WERI-Rb-1 (cell line): ENCODE results near the gene TMEM217.

Experiments
- DNase-seq: peaks from one replicate; pipeline ENCODE4 v3.0.0-alpha.2; 2020
- H3K27ac ChIP-seq: fragments of 250-450 bp; sonication (Bioruptor Pico); 2 replicates; pipeline ENCODE4 v1.5.1; 2020; ENCODE audit warnings: mild to moderate bottlenecking, moderate library complexity
- H3K27me3 ChIP-seq: fragments of 250-450 bp; sonication (Bioruptor Pico); 2 replicates; pipeline ENCODE4 v1.5.1; 2021; ENCODE audit warnings: mild to moderate bottlenecking, low read depth, moderate library complexity; ENCODE audit not compliant: insufficient read depth, severe bottlenecking
- H3K36me3 ChIP-seq: fragments of 250-450 bp; sonication (Bioruptor Pico); 2 replicates; pipeline ENCODE4 v1.5.1; 2020; ENCODE audit warnings: mild to moderate bottlenecking, moderate library complexity
- H3K4me3 ChIP-seq: 2 replicates; pipeline ENCODE4 v1.5.1; 2011; ENCODE audit warnings: low read depth, mild to moderate bottlenecking, control low read depth, low read length
- H3K9me3 ChIP-seq: fragments of 250-450 bp; sonication (Bioruptor Pico); 2 replicates; pipeline ENCODE4 v1.5.1; 2021; ENCODE audit warnings: mild to moderate bottlenecking, moderate library complexity; ENCODE audit not compliant: severe bottlenecking
- CTCF ChIP-seq: IDR thresholded peaks from 2 replicates; pipeline ENCODE4 v1.5.1; 2011; ENCODE audit warnings: low read depth, mild to moderate bottlenecking, control low read depth, inconsistent platforms, low read length

TMEM217 gene

GRCh38 chr6:37236921-37237320 lies 21.0 kb downstream of the TMEM217 start:
- no peak overlapping the region for H3K4me3 ChIP-seq
- no peaks in the 10 kb centered on the region for H3K27me3 ChIP-seq
- no peaks in the 10 kb centered on the region for H3K9me3 ChIP-seq
- no peak for TF ChIP-seq CTCF
- DNase-seq = no peak
- no peak overlapping the region for H3K27ac ChIP-seq
- no peaks in the 10 kb centered on the region for H3K36me3 ChIP-seq

GRCh38 chr6:37233541-37233940 lies 24.4 kb downstream of the TMEM217 start:
- no peak for TF ChIP-seq CTCF
- no peaks in the 10 kb centered on the region for H3K36me3 ChIP-seq
- no peak for DNase-seq

GRCh38 chr6:37232430-37233017 lies 25.4 kb downstream of the TMEM217 start:
- no peaks in the 10 kb centered on the region for H3K27me3 ChIP-seq
- no peak for DNase-seq
- no peak for TF ChIP-seq CTCF
- H3K36me3 ChIP-seq = no peaks in the 10 kb centered on the region
- H3K4me3 ChIP-seq = no peak overlapping the region
- no peak overlapping the region for H3K27ac ChIP-seq
- no peaks in the 10 kb centered on the region for H3K9me3 ChIP-seq

More at GRCh38 chr6:37233541-37233940, 24.4 kb downstream of the TMEM217 start:
- Histone ChIP-seq H3K27ac (no peak overlapping the region), H3K9me3 (no peaks in the 10 kb centered on the region), H3K27me3 (no peaks in the 10 kb centered on the region), H3K4me3 (no peak overlapping the region)

- Histone ChIP-seq H3K27ac (no peak overlapping the region), H3K4me3 (no peak overlapping the region), H3K9me3 (no peaks in the 10 kb centered on the region), H3K36me3 (no peaks in the 10 kb centered on the region), H3K27me3 (no peaks in the 10 kb centered on the region)
- DNase-seq = peak; percentile 33
- TF ChIP-seq CTCF = no peak
Measured at GRCh38 chr6:37230104-37230503, 27.8 kb downstream of the TMEM217 start.

GRCh38 chr6:37225350-37226169 lies 32.4 kb downstream of the TMEM217 start:
- H3K9me3 ChIP-seq = no peaks in the 10 kb centered on the region
- H3K4me3 ChIP-seq = no peak overlapping the region
- no peaks in the 10 kb centered on the region for H3K36me3 ChIP-seq
- no peak overlapping the region for H3K27ac ChIP-seq
- no peak for TF ChIP-seq CTCF
- H3K27me3 ChIP-seq = no peaks in the 10 kb centered on the region
- no peak for DNase-seq

- Histone ChIP-seq H3K4me3 (peak overlapping the region; percentile 69), H3K9me3 (no peaks in the 10 kb centered on the region), H3K27ac (no peak overlapping the region), H3K36me3 (no peaks in the 10 kb centered on the region), H3K27me3 (no peaks in the 10 kb centered on the region)
- no peak for TF ChIP-seq CTCF
- DNase-seq = no peak
Measured at GRCh38 chr6:37222992-37223391, 35.0 kb downstream of the TMEM217 start.
